ENCODE data around the gene HPSE2.

The HPSE2 gene

DNA sequence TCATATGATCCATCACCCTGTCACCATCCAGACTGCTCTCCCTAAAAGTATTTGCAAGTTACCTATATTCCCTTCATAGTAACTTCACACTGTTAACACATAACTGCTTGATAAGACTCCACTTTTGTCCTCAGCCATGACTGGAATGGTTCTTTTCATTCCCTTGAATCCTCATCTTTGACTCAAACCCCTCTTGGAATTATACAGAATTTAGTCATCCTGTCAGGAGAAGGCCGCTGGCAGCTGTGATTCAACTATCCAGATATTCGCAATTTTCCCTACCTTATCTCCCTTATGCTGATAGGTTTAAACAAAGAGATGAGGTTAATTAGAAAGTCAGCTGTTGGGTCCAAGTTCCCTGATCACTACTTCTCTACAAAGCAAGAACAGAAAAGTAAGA is 646.0 kb downstream of the HPSE2 start:
- no peak overlapping the region for H3K4ac ChIP-seq (ENCODE audit: low read depth, low read length)
- H3K27ac ChIP-seq (ENCODE audit: low read depth, low read length) = no peak overlapping the region
- H3K79me2 ChIP-seq (ENCODE audit: control insufficient read depth, insufficient read depth, low read length) = no peaks in the 10 kb centered on the region
- DNase-seq = no peak
- H3K27me3 ChIP-seq (ENCODE audit: insufficient read depth, low read length, poor library complexity) = no peaks in the 10 kb centered on the region
- no peak overlapping the region for H2AK5ac ChIP-seq (ENCODE audit: low read length)
- H3K4me1 ChIP-seq (ENCODE audit: control insufficient read depth, low read depth, low read length) = no peaks in the 10 kb centered on the region
- H3K56ac ChIP-seq (ENCODE audit: low read length) = no peak overlapping the region
- H3K36me3 ChIP-seq (ENCODE audit: control insufficient read depth, insufficient read depth, low read length) = no peaks in the 10 kb centered on the region
- no peak overlapping the region for H3K23ac ChIP-seq (ENCODE audit: low read length)
- no peak overlapping the region for H2BK15ac ChIP-seq (replicated peaks; ENCODE audit: low read depth)
- no peak overlapping the region for H3K4me2 ChIP-seq (ENCODE audit: low read length)
- H3K18ac ChIP-seq (ENCODE audit: low read length) = no peak overlapping the region
- WGBS (ENCODE audit: extremely low coverage, insufficient coverage, low lambda C conversion rate) = no CpG with 5 or more reads among the region's 2 CpGs
- no peak overlapping the region for H3K9ac ChIP-seq (ENCODE audit: low read length)
- H4K8ac ChIP-seq (ENCODE audit: low read depth, low read length) = no peak overlapping the region
- no peaks in the 10 kb centered on the region for H3K79me1 ChIP-seq (ENCODE audit: low read length)
- no peak overlapping the region for H4K5ac ChIP-seq (ENCODE audit: low read length)
- no peak overlapping the region for H2BK120ac ChIP-seq (ENCODE audit: low read depth, low read length)
- H2BK5ac ChIP-seq (ENCODE audit: low read length) = no peak overlapping the region
- H3K4me3 ChIP-seq (ENCODE audit: low read length) = no peak overlapping the region

DNA sequence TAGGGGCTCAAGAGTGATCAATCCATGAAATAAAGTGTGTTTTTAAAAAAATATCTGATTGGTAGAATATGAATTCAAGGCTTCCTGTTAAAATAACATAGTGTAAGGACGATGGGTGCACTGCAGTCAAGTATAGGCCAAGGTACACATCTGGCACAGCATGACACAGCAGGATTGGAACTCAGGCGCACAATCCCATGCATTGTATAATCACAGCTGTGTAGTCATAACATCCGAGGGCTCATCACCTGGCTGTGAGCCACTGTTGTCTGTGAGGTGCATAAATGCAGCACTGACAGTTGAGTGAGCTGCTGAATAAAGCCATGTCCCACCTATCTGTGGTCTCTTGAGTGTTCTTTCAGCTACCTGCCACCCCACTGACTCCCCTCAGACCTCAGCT is 646.6 kb downstream of the HPSE2 start:
- no peak overlapping the region for H3K56ac ChIP-seq (ENCODE audit: low read length)
- no peak overlapping the region for H3K27ac ChIP-seq (ENCODE audit: low read depth, low read length)
- no peak overlapping the region for H4K5ac ChIP-seq (ENCODE audit: low read length)
- no peaks in the 10 kb centered on the region for H3K79me1 ChIP-seq (ENCODE audit: low read length)
- H2AK5ac ChIP-seq (ENCODE audit: low read length) = no peak overlapping the region
- no peak overlapping the region for H2BK120ac ChIP-seq (ENCODE audit: low read depth, low read length)
- H3K4me2 ChIP-seq (ENCODE audit: low read length) = no peak overlapping the region
- H3K18ac ChIP-seq (ENCODE audit: low read length) = no peak overlapping the region
- no peaks in the 10 kb centered on the region for H3K4me1 ChIP-seq (ENCODE audit: control insufficient read depth, low read depth, low read length)
- H2BK5ac ChIP-seq (ENCODE audit: low read length) = no peak overlapping the region
- no peak overlapping the region for H3K4me3 ChIP-seq (ENCODE audit: low read length)
- H2BK15ac ChIP-seq (replicated peaks; ENCODE audit: low read depth) = no peak overlapping the region
- H4K8ac ChIP-seq (ENCODE audit: low read depth, low read length) = no peak overlapping the region
- no peak overlapping the region for H3K23ac ChIP-seq (ENCODE audit: low read length)
- H3K27me3 ChIP-seq (ENCODE audit: insufficient read depth, low read length, poor library complexity) = no peaks in the 10 kb centered on the region
- H3K79me2 ChIP-seq (ENCODE audit: control insufficient read depth, insufficient read depth, low read length) = no peaks in the 10 kb centered on the region
- no CpG with 5 or more reads among the region's 3 CpGs for WGBS (ENCODE audit: extremely low coverage, insufficient coverage, low lambda C conversion rate)
- H3K4ac ChIP-seq (ENCODE audit: low read depth, low read length) = no peak overlapping the region
- no peak overlapping the region for H3K9ac ChIP-seq (ENCODE audit: low read length)
- H3K36me3 ChIP-seq (ENCODE audit: control insufficient read depth, insufficient read depth, low read length) = no peaks in the 10 kb centered on the region
- DNase-seq = no peak

GRCh38 chr10:98587156-98587837 is 648.4 kb downstream of the HPSE2 start:
- H2AK5ac ChIP-seq (ENCODE audit: low read length) = no peak overlapping the region
- no peaks in the 10 kb centered on the region for H3K79me1 ChIP-seq (ENCODE audit: low read length)
- H3K27ac ChIP-seq (ENCODE audit: low read depth, low read length) = no peak overlapping the region
- no CpG with 5 or more reads among the region's 2 CpGs for WGBS (ENCODE audit: extremely low coverage, insufficient coverage, low lambda C conversion rate)
- no peaks in the 10 kb centered on the region for H3K36me3 ChIP-seq (ENCODE audit: control insufficient read depth, insufficient read depth, low read length)
- H2BK15ac ChIP-seq (replicated peaks; ENCODE audit: low read depth) = no peak overlapping the region
- no peak for DNase-seq
- no peak overlapping the region for H3K56ac ChIP-seq (ENCODE audit: low read length)
- H4K8ac ChIP-seq (ENCODE audit: low read depth, low read length) = no peak overlapping the region
- H3K4me1 ChIP-seq (ENCODE audit: control insufficient read depth, low read depth, low read length) = no peaks in the 10 kb centered on the region
- H3K4me2 ChIP-seq (ENCODE audit: low read length) = no peak overlapping the region
- H3K4me3 ChIP-seq (ENCODE audit: low read length) = no peak overlapping the region
- no peak overlapping the region for H3K9ac ChIP-seq (ENCODE audit: low read length)
- no peak overlapping the region for H3K23ac ChIP-seq (ENCODE audit: low read length)
- H3K79me2 ChIP-seq (ENCODE audit: control insufficient read depth, insufficient read depth, low read length) = no peaks in the 10 kb centered on the region
- H4K5ac ChIP-seq (ENCODE audit: low read length) = no peak overlapping the region
- H3K18ac ChIP-seq (ENCODE audit: low read length) = no peak overlapping the region
- no peak overlapping the region for H3K4ac ChIP-seq (ENCODE audit: low read depth, low read length)
- no peaks in the 10 kb centered on the region for H3K27me3 ChIP-seq (ENCODE audit: insufficient read depth, low read length, poor library complexity)
- H2BK5ac ChIP-seq (ENCODE audit: low read length) = no peak overlapping the region
- H2BK120ac ChIP-seq (ENCODE audit: low read depth, low read length) = no peak overlapping the region

DNA sequence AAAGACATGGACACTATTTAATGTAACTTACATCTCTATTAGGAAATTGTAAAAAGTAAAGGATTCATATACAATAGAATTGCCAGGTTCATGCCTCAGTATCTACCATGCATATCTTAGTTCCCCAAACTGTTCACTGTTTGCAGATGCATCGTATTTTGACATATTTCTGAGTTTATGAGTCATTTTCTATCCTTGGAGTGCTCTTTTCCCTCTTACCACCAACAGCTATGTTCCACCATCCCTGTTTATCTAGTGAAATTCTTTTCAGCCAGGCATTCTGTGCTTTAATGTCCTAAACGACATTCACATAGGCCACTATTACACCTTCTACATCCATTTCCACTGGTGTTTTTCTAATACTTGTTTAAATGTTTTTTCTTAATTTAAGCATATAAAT is 649.6 kb downstream of the HPSE2 start:
- DNase-seq = no peak
- no peaks in the 10 kb centered on the region for H3K79me2 ChIP-seq (ENCODE audit: control insufficient read depth, insufficient read depth, low read length)
- no peak overlapping the region for H2BK120ac ChIP-seq (ENCODE audit: low read depth, low read length)
- no peak overlapping the region for H3K23ac ChIP-seq (ENCODE audit: low read length)
- no peak overlapping the region for H3K4ac ChIP-seq (ENCODE audit: low read depth, low read length)
- H3K4me1 ChIP-seq (ENCODE audit: control insufficient read depth, low read depth, low read length) = no peaks in the 10 kb centered on the region
- WGBS (ENCODE audit: extremely low coverage, insufficient coverage, low lambda C conversion rate) = no CpG with 5 or more reads among the region's 2 CpGs
- no peak overlapping the region for H3K27ac ChIP-seq (ENCODE audit: low read depth, low read length)
- no peak overlapping the region for H2BK15ac ChIP-seq (replicated peaks; ENCODE audit: low read depth)
- no peak overlapping the region for H4K5ac ChIP-seq (ENCODE audit: low read length)
- no peak overlapping the region for H2AK5ac ChIP-seq (ENCODE audit: low read length)
- H2BK5ac ChIP-seq (ENCODE audit: low read length) = no peak overlapping the region
- no peaks in the 10 kb centered on the region for H3K79me1 ChIP-seq (ENCODE audit: low read length)
- no peak overlapping the region for H3K4me2 ChIP-seq (ENCODE audit: low read length)
- no peak overlapping the region for H3K4me3 ChIP-seq (ENCODE audit: low read length)
- H4K8ac ChIP-seq (ENCODE audit: low read depth, low read length) = no peak overlapping the region
- H3K56ac ChIP-seq (ENCODE audit: low read length) = no peak overlapping the region
- H3K9ac ChIP-seq (ENCODE audit: low read length) = no peak overlapping the region
- no peaks in the 10 kb centered on the region for H3K36me3 ChIP-seq (ENCODE audit: control insufficient read depth, insufficient read depth, low read length)
- H3K27me3 ChIP-seq (ENCODE audit: insufficient read depth, low read length, poor library complexity) = no peaks in the 10 kb centered on the region
- H3K18ac ChIP-seq (ENCODE audit: low read length) = no peak overlapping the region

GRCh38 chr10:98582363-98582762 is 653.3 kb downstream of the HPSE2 start:
- Histone ChIP-seq H2BK5ac (ENCODE audit: low read length) (no peak overlapping the region), H3K36me3 (ENCODE audit: control insufficient read depth, insufficient read depth, low read length) (no peaks in the 10 kb centered on the region), H3K4ac (ENCODE audit: low read depth, low read length) (no peak overlapping the region), H3K4me2 (ENCODE audit: low read length) (no peak overlapping the region), H3K18ac (ENCODE audit: low read length) (no peak overlapping the region), H3K79me2 (ENCODE audit: control insufficient read depth, insufficient read depth, low read length) (no peaks in the 10 kb centered on the region), H2BK15ac (replicated peaks; ENCODE audit: low read depth) (no peak overlapping the region), H4K5ac (ENCODE audit: low read length) (no peak overlapping the region), H2BK120ac (ENCODE audit: low read depth, low read length) (no peak overlapping the region), H3K9ac (ENCODE audit: low read length) (no peak overlapping the region), H3K79me1 (ENCODE audit: low read length) (no peaks in the 10 kb centered on the region), H3K23ac (ENCODE audit: low read length) (no peak overlapping the region), H3K27ac (ENCODE audit: low read depth, low read length) (no peak overlapping the region), H2AK5ac (ENCODE audit: low read length) (no peak overlapping the region), H3K4me3 (ENCODE audit: low read length) (no peak overlapping the region), H3K27me3 (ENCODE audit: insufficient read depth, low read length, poor library complexity) (no peaks in the 10 kb centered on the region), H3K56ac (ENCODE audit: low read length) (no peak overlapping the region), H3K4me1 (ENCODE audit: control insufficient read depth, low read depth, low read length) (no peaks in the 10 kb centered on the region), H4K8ac (ENCODE audit: low read depth, low read length) (no peak overlapping the region)
- DNase-seq = no peak
- WGBS (ENCODE audit: extremely low coverage, insufficient coverage, low lambda C conversion rate) = no CpG with 5 or more reads among the region's 2 CpGs

- Histone ChIP-seq H3K56ac (ENCODE audit: low read length) (no peak overlapping the region), H3K9ac (ENCODE audit: low read length) (no peak overlapping the region), H2BK15ac (replicated peaks; ENCODE audit: low read depth) (no peak overlapping the region), H4K5ac (ENCODE audit: low read length) (no peak overlapping the region), H2AK5ac (ENCODE audit: low read length) (no peak overlapping the region), H3K36me3 (ENCODE audit: control insufficient read depth, insufficient read depth, low read length) (no peaks in the 10 kb centered on the region), H3K79me1 (ENCODE audit: low read length) (no peaks in the 10 kb centered on the region), H3K4ac (ENCODE audit: low read depth, low read length) (no peak overlapping the region), H3K79me2 (ENCODE audit: control insufficient read depth, insufficient read depth, low read length) (no peaks in the 10 kb centered on the region), H3K27ac (ENCODE audit: low read depth, low read length) (no peak overlapping the region), H3K4me1 (ENCODE audit: control insufficient read depth, low read depth, low read length) (no peaks in the 10 kb centered on the region), H3K18ac (ENCODE audit: low read length) (no peak overlapping the region), H3K27me3 (ENCODE audit: insufficient read depth, low read length, poor library complexity) (no peaks in the 10 kb centered on the region), H2BK5ac (ENCODE audit: low read length) (no peak overlapping the region), H3K4me3 (ENCODE audit: low read length) (no peak overlapping the region), H3K23ac (ENCODE audit: low read length) (no peak overlapping the region), H4K8ac (ENCODE audit: low read depth, low read length) (no peak overlapping the region), H3K4me2 (ENCODE audit: low read length) (no peak overlapping the region), H2BK120ac (ENCODE audit: low read depth, low read length) (no peak overlapping the region)
- DNase-seq = no peak
These were observed 658.1 kb downstream of the HPSE2 start for GRCh38 chr10:98577578-98577977.

Measured in mesendoderm (in vitro differentiated cells).